PC-9 (cell line): ENCODE measurements around the gene MCUB. TPM values are rescaled to one million over a fixed set of nuclear protein-coding genes. Genes with fewer than 3 reads are reported as not detected.

Source experiments
- BruUV-seq: library from RNA; stranded (reverse); fragments of 400-500 nt; replicated peaks from 2 replicates; lab custom pipeline; 2021; lab: Mats Ljungman, UMichigan
- CTCF ChIA-PET: fragments of 300-600 bp; sonication (Branson Sonifier 250); formaldehyde crosslinking; loops from one replicate; lab custom pipeline; 2022; ENCODE audit warnings: antibody characterized with exemption; lab: Charles Lee
- POLR2A ChIA-PET: fragments of 300-600 bp; sonication (Branson Sonifier 250); formaldehyde crosslinking; loops from one replicate; lab custom pipeline; 2022; ENCODE audit warnings: antibody characterized with exemption; ENCODE audit not compliant: unreplicated experiment; lab: Charles Lee
- DNase-seq, 2 experiments: peaks; one replicate each; pipeline versions ENCODE4 v3.0.0 to v3.0.0-alpha.2; 2015 to 2022; ENCODE audit warnings: mixed read lengths in 1 of 2
- H2AFZ ChIP-seq: fragments of 200-600 bp; sonication (generic); 2 replicates; pipeline ENCODE4 v1.8.1; 2017; ENCODE audit warnings: antibody characterized with exemption
- H3F3A ChIP-seq: fragments of 200-600 bp; sonication (generic); 2 replicates; pipeline ENCODE4 v1.8.1; 2017; ENCODE audit warnings: antibody characterized with exemption, mild to moderate bottlenecking, low read depth; ENCODE audit not compliant: insufficient read depth
- H3K27ac ChIP-seq: fragments of 200-600 bp; sonication (generic); 2 replicates; pipeline ENCODE4 v1.6.1; 2016; ENCODE audit warnings: mixed run types
- H3K27me3 ChIP-seq: fragments of 200-600 bp; sonication (generic); 2 replicates; pipeline ENCODE4 v1.6.1; 2016; ENCODE audit warnings: low read depth, mixed run types; ENCODE audit not compliant: insufficient read depth
- H3K36me3 ChIP-seq: fragments of 200-600 bp; sonication (generic); 2 replicates; pipeline ENCODE4 v1.6.1; 2016; ENCODE audit warnings: low read depth, mixed run types
- H3K4me1 ChIP-seq: fragments of 200-600 bp; sonication (generic); replicated peaks from 2 replicates; pipeline ENCODE4 v1.6.1; 2016; ENCODE audit warnings: mixed run types; ENCODE audit not compliant: insufficient read depth
- H3K4me2 ChIP-seq: fragments of 200-600 bp; sonication (generic); 2 replicates; pipeline ENCODE4 v1.6.1; 2017; ENCODE audit warnings: mixed run types
- H3K4me3 ChIP-seq: fragments of 200-600 bp; sonication (generic); 2 replicates; pipeline ENCODE4 v1.6.1; 2016; ENCODE audit warnings: mixed run types
- H3K79me2 ChIP-seq: fragments of 200-600 bp; sonication (generic); 2 replicates; pipeline ENCODE4 v1.6.1; 2017; ENCODE audit warnings: low read depth, mixed run types
- H3K9me2 ChIP-seq: fragments of 200-600 bp; sonication (generic); 2 replicates; pipeline ENCODE4 v1.8.1; 2017; ENCODE audit warnings: mild to moderate bottlenecking; ENCODE audit not compliant: insufficient read depth
- H3K9me3 ChIP-seq: fragments of 200-600 bp; sonication (generic); 2 replicates; pipeline ENCODE4 v1.8.1; 2016; ENCODE audit warnings: low read depth; ENCODE audit not compliant: insufficient read depth
- H4K20me1 ChIP-seq: fragments of 200-600 bp; sonication (generic); 2 replicates; pipeline ENCODE4 v1.8.1; 2017; ENCODE audit not compliant: insufficient read depth
- CTCF ChIP-seq: fragments of 200-600 bp; sonication (generic); conservative IDR thresholded peaks from 2 replicates; pipeline ENCODE4 v1.6.1; 2017; ENCODE audit warnings: mixed run types, antibody characterized with exemption, mild to moderate bottlenecking, moderate library complexity
- EZH2 ChIP-seq: fragments of 200-600 bp; sonication (generic); IDR thresholded peaks from 2 replicates; pipeline ENCODE4 v1.8.0; 2017; ENCODE audit warnings: antibody characterized with exemption, low read depth
- intact Hi-C: fragments of 100-400 bp; cut with micrococcal nuclease; formaldehyde crosslinking; loops from one replicate; pipeline ENCODE4 v1.10.0; 2022; ENCODE audit not compliant: unreplicated experiment
- total RNA-seq: library from RNA; stranded (reverse); gene quantifications from 2 replicates; pipeline ENCODE4 v1.2.3, GENCODE V29; 2021

Gene MCUB
- total RNA-seq, 1 experiment from 2014 or later, result 15.4 TPM

GRCh38 chr4:109624536-109624935 is 64.5 kb downstream of the MCUB start:
- Histone ChIP-seq H3K4me3 (no peak overlapping the region), H4K20me1 (no peaks in the 10 kb centered on the region), H3K9me2 (no peaks in the 10 kb centered on the region), H2AFZ (no peak overlapping the region), H3F3A (no peaks in the 10 kb centered on the region), H3K9me3 (no peaks in the 10 kb centered on the region), H3K27ac (no peak overlapping the region), H3K4me1 (no peaks in the 10 kb centered on the region), H3K4me2 (no peak overlapping the region), H3K79me2 (no peaks in the 10 kb centered on the region), H3K36me3 (no peaks in the 10 kb centered on the region), H3K27me3 (no peaks in the 10 kb centered on the region)
- DNase-seq, result no peak
- ChIA-PET CTCF (no interaction called here), POLR2A (no interaction called here)
- TF ChIP-seq CTCF, result no peak
- no peak for TF ChIP-seq EZH2
- BruUV-seq, result no TSS peak
- intact Hi-C loops, result no loop called here

GRCh38 chr4:109627361-109627760 is 67.3 kb downstream of the MCUB start:
- no peaks in the 10 kb centered on the region for H3K79me2 ChIP-seq
- no peak overlapping the region for H3K4me2 ChIP-seq
- H3K4me3 ChIP-seq, result no peak overlapping the region
- intact Hi-C loops, result no loop called here
- no peaks in the 10 kb centered on the region for H3K4me1 ChIP-seq
- no peaks in the 10 kb centered on the region for H3K9me2 ChIP-seq
- no peak for TF ChIP-seq CTCF
- TF ChIP-seq EZH2, result no peak
- no peak for DNase-seq
- H3K27ac ChIP-seq, result no peak overlapping the region
- no TSS peak for BruUV-seq
- H3K27me3 ChIP-seq, result no peaks in the 10 kb centered on the region
- ChIA-PET POLR2A (no interaction called here), CTCF (no interaction called here)
- H3K9me3 ChIP-seq, result no peaks in the 10 kb centered on the region
- H3K36me3 ChIP-seq, result no peaks in the 10 kb centered on the region
- H4K20me1 ChIP-seq, result no peaks in the 10 kb centered on the region
- H3F3A ChIP-seq, result no peaks in the 10 kb centered on the region
- H2AFZ ChIP-seq, result no peak overlapping the region

- CTCF ChIA-PET, result no interaction called here
- no peak overlapping the region for H2AFZ ChIP-seq
- DNase-seq, result no peak
Observed at GRCh38 chr4:109629775-109630174, 69.7 kb downstream of the MCUB start.

More at GRCh38 chr4:109629775-109630174, 69.7 kb downstream of the MCUB start:
- no peak overlapping the region for H3K4me3 ChIP-seq
- H4K20me1 ChIP-seq, result no peaks in the 10 kb centered on the region
- intact Hi-C loops, result no loop called here
- H3F3A ChIP-seq, result no peaks in the 10 kb centered on the region
- H3K4me1 ChIP-seq, result no peaks in the 10 kb centered on the region
- no peaks in the 10 kb centered on the region for H3K9me3 ChIP-seq
- no peaks in the 10 kb centered on the region for H3K9me2 ChIP-seq
- no peaks in the 10 kb centered on the region for H3K36me3 ChIP-seq
- no peak overlapping the region for H3K27ac ChIP-seq
- no peaks in the 10 kb centered on the region for H3K27me3 ChIP-seq
- no TSS peak for BruUV-seq
- H3K4me2 ChIP-seq, result no peak overlapping the region
- POLR2A ChIA-PET, result no interaction called here
- TF ChIP-seq EZH2 (no peak), CTCF (no peak)
- H3K79me2 ChIP-seq, result no peaks in the 10 kb centered on the region
